ENCODE data around the gene TRIO. TPM values are rescaled to one million over a fixed set of nuclear protein-coding genes. Genes with fewer than 3 reads are reported as not detected.
A peak's percentile ranks its signal among the peaks of the same experiment; 100 is the strongest.

Gene TRIO
- total RNA-seq, 1 donor from 2014 or later: 163 TPM

DNA sequence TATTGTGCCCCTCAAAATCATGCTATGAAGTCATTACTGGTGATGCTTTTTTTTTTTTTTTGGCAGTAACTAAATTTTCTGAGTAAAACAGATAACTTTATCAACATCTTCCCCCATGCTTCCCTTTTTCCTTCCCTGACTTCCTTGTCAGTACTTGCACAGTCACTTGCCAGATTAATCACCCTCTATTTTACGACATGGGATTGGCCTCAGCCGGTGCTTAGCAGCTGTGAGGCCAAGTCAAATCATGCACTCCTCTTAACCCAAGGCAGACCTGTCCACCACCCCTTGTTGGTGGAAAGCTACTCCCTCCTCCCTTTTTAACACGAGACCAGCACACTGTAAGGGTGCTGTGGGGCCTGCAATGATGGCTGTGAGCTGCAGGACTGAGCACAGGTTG, 320.5 kb downstream of the TRIO start:
- H3K4me1 Mint-ChIP-seq (ENCODE audit: low read depth): peaks cover 20% of the 10 kb centered on the region
- H3K27ac Mint-ChIP-seq: peak overlapping the region; percentile 5
- H3K9me3 Mint-ChIP-seq (ENCODE audit: low read depth): no peaks in the 10 kb centered on the region
- DNase-seq (ENCODE audit: low spot score, unreplicated experiment): no peak
- no peak overlapping the region for H3K4me3 Mint-ChIP-seq (ENCODE audit: low read depth)
- peaks cover 27% of the 10 kb centered on the region for H3K36me3 Mint-ChIP-seq (ENCODE audit: insufficient read depth)
- no peaks in the 10 kb centered on the region for H3K27me3 Mint-ChIP-seq
- TF ChIP-seq, protein P1, sequence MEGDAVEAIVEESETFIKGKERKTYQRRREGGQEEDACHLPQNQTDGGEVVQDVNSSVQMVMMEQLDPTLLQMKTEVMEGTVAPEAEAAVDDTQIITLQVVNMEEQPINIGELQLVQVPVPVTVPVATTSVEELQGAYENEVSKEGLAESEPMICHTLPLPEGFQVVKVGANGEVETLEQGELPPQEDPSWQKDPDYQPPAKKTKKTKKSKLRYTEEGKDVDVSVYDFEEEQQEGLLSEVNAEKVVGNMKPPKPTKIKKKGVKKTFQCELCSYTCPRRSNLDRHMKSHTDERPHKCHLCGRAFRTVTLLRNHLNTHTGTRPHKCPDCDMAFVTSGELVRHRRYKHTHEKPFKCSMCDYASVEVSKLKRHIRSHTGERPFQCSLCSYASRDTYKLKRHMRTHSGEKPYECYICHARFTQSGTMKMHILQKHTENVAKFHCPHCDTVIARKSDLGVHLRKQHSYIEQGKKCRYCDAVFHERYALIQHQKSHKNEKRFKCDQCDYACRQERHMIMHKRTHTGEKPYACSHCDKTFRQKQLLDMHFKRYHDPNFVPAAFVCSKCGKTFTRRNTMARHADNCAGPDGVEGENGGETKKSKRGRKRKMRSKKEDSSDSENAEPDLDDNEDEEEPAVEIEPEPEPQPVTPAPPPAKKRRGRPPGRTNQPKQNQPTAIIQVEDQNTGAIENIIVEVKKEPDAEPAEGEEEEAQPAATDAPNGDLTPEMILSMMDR (IDR thresholded peaks at IDR 0.05; ENCODE audit: unreplicated experiment): no peak

- no peak overlapping the region for H3K4me3 Mint-ChIP-seq (ENCODE audit: low read depth)
- H3K4me1 Mint-ChIP-seq (ENCODE audit: low read depth): peaks cover 16% of the 10 kb centered on the region
- no peaks in the 10 kb centered on the region for H3K27me3 Mint-ChIP-seq
- no peak for DNase-seq (ENCODE audit: low spot score, unreplicated experiment)
- H3K27ac Mint-ChIP-seq: peak overlapping the region; percentile 13
- TF ChIP-seq, protein P1 (IDR thresholded peaks at IDR 0.05; ENCODE audit: unreplicated experiment): no peak
- peaks cover 26% of the 10 kb centered on the region for H3K36me3 Mint-ChIP-seq (ENCODE audit: insufficient read depth)
- H3K9me3 Mint-ChIP-seq (ENCODE audit: low read depth): no peaks in the 10 kb centered on the region
Measured at GRCh38 chr5:14464096-14464495, 321.0 kb downstream of the TRIO start.

- TF ChIP-seq, protein P1 (IDR thresholded peaks at IDR 0.05; ENCODE audit: unreplicated experiment): no peak
- H3K4me1 Mint-ChIP-seq (ENCODE audit: low read depth): peaks cover 16% of the 10 kb centered on the region
- H3K9me3 Mint-ChIP-seq (ENCODE audit: low read depth): no peaks in the 10 kb centered on the region
- no peaks in the 10 kb centered on the region for H3K27me3 Mint-ChIP-seq
- no peak overlapping the region for H3K4me3 Mint-ChIP-seq (ENCODE audit: low read depth)
- peaks cover 26% of the 10 kb centered on the region for H3K36me3 Mint-ChIP-seq (ENCODE audit: insufficient read depth)
- DNase-seq (ENCODE audit: low spot score, unreplicated experiment): no peak
- peak overlapping the region; percentile 46 for H3K27ac Mint-ChIP-seq
Measured at GRCh38 chr5:14464671-14465070, 321.5 kb downstream of the TRIO start.

- peaks cover 16% of the 10 kb centered on the region for H3K4me1 Mint-ChIP-seq (ENCODE audit: low read depth)
- H3K36me3 Mint-ChIP-seq (ENCODE audit: insufficient read depth): peaks cover 26% of the 10 kb centered on the region
- no peaks in the 10 kb centered on the region for H3K9me3 Mint-ChIP-seq (ENCODE audit: low read depth)
- TF ChIP-seq, protein P1 (IDR thresholded peaks at IDR 0.05; ENCODE audit: unreplicated experiment): no peak
- no peaks in the 10 kb centered on the region for H3K27me3 Mint-ChIP-seq
- H3K27ac Mint-ChIP-seq: peak overlapping the region; percentile 46
- no peak overlapping the region for H3K4me3 Mint-ChIP-seq (ENCODE audit: low read depth)
- DNase-seq (ENCODE audit: low spot score, unreplicated experiment): no peak
Measured at GRCh38 chr5:14465116-14465515, 322.0 kb downstream of the TRIO start.

DNA sequence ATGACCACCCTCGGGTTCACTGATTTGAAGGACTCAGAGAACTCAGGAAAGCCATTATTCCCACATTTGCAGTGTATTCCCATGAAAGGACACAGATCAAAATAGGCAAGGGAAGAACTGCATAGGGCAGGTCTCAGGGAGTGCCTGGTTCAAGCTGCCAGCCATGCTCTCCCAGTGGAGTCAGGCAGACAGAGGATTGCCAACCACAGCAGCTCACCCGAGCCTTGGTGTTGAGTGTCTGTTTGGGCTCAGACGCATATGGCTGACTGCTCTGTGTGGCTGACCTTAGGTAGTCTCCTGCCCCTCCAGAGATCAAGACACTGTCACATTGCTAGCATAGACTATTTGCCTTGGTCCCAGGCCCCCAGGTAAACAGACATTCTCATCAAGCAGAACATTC, 322.6 kb downstream of the TRIO start:
- TF ChIP-seq, protein P1 (IDR thresholded peaks at IDR 0.05; ENCODE audit: unreplicated experiment): no peak
- Mint-ChIP-seq H3K4me3 (ENCODE audit: low read depth) (no peak overlapping the region), H3K4me1 (ENCODE audit: low read depth) (peaks cover 16% of the 10 kb centered on the region), H3K9me3 (ENCODE audit: low read depth) (no peaks in the 10 kb centered on the region), H3K27ac (no peak overlapping the region), H3K36me3 (ENCODE audit: insufficient read depth) (peaks cover 26% of the 10 kb centered on the region), H3K27me3 (no peaks in the 10 kb centered on the region)
- DNase-seq (ENCODE audit: low spot score, unreplicated experiment): no peak

All from progenitor cell of endocrine pancreas (in vitro differentiated cells).